NCI-H345 treated with DMSO at 0.1 percent for 48 hours (cell line): ENCODE results near the gene HYAL2.

Source experiments
- DNase-seq: peaks from one replicate; lab custom pipeline; 2025; ENCODE audit not compliant: unreplicated experiment; lab: John Stamatoyannopoulos, UW

Gene HYAL2

GRCh38 chr3:50350527-50351322 lies 28.2 kb upstream of the HYAL2 start, which contains the start of the genes CYB561D2 and NPRL2:
CYB561D2 (plus strand) TSS chr3:50350862; CDS start chr3:50351434, 572 bp downstream.
NPRL2 (minus strand) TSS chr3:50350775; CDS start chr3:50350652, 123 bp downstream.
- peak; percentile 83 for DNase-seq

- DNase-seq: no peak
These were observed 27.6 kb upstream of the HYAL2 start for GRCh38 chr3:50350213-50350526.

GRCh38 chr3:50347187-50347813 lies 24.8 kb upstream of the HYAL2 start:
- peak; percentile 21 for DNase-seq

- peak; percentile 37 for DNase-seq
These were observed 23.2 kb upstream of the HYAL2 start, which contains the start of gene ZMYND10 for GRCh38 chr3:50345586-50346234. ZMYND10 (minus strand) TSS chr3:50345732; CDS start chr3:50345579, 153 bp downstream.

GRCh38 chr3:50345008-50345407 lies 22.5 kb upstream of the HYAL2 start:
- no peak for DNase-seq

GRCh38 chr3:50342813-50343633 lies 20.5 kb upstream of the HYAL2 start:
- no peak for DNase-seq

DNA sequence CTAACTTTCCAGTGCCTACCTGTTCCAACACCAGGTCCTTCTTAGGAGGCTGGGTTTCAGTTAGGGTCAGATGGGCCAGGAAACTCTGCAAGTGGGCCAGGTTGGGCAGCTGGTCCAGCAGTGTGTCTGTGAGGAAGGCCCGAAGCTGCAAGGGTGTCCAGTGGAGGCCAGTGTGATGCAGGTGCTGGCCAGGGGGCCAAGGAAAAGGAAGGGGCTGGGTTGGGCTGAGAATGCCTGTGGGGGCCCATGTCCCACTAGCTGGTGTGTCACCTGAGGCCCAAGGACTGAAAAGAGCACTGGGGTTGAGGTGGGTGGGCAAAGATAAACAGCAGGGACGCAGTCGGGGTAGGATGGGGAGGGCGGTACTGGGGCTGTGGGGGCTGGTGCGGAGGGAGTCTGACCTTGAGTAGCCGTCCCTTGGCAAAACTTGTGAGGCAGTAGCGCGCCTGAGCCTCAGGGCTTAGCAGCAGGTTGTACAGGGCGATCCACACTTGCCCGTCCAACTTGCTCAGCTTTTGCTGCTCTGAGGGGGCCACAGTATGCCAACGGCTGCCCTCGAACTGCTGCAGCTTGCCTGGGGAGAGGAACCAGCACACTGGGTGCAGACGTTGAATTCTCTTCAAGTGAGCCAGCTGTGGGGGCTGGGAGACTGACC lies 19.6 kb upstream of the HYAL2 start:
- DNase-seq: no peak

- no peak for DNase-seq
These were observed 19.0 kb upstream of the HYAL2 start for GRCh38 chr3:50341537-50341936.

DNA sequence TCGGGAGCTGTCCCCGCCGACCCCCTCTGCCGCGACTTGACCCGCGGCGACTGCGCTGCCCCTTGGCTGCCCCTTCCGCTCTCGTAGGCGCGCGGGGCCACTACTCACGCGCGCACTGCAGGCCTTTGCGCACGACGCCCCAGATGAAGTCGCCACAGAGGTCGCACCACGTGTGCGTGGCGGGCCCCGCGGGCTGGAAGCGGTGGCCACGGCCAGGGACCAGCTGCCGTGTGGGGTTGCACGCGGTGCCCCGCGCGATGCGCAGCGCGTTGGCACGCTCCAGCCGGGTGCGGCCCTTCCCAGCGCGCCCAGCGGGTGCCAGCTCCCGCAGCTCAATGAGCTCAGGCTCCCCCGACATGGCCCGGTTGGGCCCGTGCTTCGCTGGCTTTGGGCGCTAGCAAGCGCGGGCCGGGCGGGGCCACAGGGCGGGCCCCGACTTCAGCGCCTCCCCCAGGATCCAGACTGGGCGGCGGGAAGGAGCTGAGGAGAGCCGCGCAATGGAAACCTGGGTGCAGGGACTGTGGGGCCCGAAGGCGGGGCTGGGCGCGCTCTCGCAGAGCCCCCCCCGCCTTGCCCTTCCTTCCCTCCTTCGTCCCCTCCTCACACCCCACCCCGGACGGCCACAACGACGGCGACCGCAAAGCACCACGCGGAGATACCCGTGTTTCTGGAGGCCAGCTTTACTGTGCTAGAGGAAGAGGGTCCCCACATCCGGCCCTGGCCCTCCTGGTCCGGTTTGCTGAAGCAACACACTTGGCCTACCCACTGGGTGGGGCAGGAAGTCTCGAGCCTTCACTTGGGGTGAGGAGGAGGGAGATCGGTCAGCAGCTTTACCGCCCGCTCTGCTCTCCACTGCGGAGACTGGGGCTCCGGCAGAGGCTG lies 18.1 kb upstream of the HYAL2 start, which contains the start of gene RASSF1:
RASSF1 (minus strand) TSS at position 389 of the 882 bp plus-strand sequence; CDS start at position 358, 31 bp downstream.
- DNase-seq: no peak

DNA sequence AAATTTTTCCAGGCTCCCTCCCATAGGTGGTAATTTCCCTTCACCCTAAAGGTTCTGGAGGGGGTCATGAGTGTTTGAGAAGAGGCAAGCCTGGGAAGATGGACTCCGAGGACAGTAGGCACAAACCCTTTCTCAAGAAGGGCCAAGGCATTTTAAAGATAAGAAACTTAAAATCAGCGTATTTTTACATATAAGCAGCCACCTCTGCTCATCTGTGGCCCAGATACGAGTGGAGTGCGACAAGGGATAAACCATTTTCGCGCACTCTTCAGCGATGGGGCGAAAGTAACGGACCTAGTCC lies 17.6 kb upstream of the HYAL2 start:
- no peak for DNase-seq

DNA sequence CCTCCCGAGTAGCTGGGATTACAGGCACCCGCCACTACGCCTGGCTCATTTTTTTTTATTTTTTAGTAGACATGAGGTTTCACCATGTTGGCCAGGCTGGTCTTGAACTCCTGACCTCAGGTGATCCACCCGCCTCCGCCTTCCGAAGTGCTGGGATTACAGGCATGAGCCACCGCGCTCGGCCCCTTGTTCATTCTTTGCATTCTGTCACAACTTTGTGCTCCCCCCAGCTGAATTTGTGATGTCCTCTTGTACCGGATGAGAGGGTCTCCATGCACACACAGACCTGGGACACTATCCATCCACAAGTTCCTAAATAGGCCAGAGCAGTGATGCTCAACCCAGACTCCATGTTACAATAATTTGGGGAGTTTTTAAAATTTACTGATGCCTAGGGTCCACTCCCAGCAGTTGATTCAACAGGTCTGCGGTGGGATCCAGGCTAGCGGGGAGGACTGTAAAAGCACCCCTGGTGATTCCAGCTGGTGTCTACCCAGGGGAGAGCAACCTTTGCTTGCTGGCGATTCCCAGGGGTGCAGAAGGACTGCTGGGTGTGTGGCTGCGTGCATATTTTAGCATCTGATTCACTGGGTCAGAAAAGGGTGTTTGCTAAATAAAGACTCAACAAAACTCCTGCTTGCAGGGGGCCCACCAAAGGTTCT lies 17.1 kb upstream of the HYAL2 start:
- DNase-seq: no peak

GRCh38 chr3:50338965-50339364 lies 16.4 kb upstream of the HYAL2 start:
- DNase-seq: no peak

- peak; percentile 83 for DNase-seq
These were observed 14.8 kb upstream of the HYAL2 start for GRCh38 chr3:50337175-50337861.

GRCh38 chr3:50336452-50337174 lies 14.1 kb upstream of the HYAL2 start:
- DNase-seq: no peak

DNA sequence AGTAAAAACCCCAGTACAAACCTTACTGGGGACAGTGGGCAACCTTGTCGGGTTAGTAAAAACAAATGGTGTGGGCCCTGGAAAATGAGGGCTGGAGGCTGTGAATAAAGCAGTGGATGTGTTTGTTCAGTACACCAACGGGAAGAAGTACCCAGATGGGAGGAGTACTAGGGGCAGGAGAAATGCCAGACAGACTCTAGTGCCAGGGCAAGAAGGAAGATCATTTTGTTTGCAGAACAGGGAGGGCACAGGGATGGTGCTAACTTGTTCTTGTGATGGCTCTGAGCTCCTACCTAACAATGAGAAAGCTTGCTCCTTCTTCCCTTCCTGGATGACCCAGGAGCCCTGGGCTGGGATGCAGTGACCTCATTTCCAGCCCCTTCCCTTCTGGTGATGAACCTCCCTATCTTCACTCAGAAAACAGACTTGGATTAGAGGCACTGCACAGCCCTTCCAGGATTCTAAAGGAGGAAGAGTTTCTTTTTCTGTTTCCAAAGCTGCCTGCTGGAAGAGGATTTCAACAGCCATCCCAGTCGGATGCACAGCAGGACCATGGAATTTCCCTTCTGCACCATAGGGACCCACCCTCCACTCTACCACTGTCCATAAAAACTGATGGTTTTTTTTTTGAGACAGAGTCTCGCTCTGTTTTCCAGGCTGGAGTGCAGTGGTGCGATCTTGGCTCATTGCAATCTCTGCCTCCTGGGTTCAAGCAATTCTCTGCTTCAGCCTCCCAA lies 12.0 kb upstream of the HYAL2 start:
- no peak for DNase-seq

DNA sequence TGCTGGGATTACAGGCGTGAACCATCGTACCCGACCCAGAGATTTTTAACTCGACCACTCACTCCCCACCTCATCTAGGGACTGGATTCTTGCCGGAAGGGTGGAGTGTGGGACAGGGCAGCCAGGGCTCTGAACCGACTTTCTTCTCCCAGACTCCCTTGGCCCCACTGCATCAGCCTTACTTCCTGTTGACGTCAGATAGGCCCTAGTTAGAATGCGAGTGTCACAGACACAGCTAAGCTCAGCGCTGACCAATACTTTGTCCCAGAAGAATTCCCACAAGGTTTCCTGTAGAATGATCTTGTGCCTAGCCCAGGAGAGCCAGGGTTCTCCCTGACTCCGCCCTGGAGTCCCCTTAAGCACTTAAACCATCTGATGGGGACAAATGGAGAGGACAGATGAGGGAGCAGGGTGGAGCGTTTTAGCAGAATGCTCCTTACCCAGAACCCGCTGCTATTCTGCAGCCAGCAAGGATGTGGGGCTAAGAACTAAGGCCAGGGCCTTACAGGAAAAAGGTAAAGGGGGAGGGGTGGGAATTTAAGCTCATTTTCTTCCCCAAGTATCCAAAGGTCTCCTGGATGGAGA lies 11.3 kb upstream of the HYAL2 start:
- no peak for DNase-seq

DNA sequence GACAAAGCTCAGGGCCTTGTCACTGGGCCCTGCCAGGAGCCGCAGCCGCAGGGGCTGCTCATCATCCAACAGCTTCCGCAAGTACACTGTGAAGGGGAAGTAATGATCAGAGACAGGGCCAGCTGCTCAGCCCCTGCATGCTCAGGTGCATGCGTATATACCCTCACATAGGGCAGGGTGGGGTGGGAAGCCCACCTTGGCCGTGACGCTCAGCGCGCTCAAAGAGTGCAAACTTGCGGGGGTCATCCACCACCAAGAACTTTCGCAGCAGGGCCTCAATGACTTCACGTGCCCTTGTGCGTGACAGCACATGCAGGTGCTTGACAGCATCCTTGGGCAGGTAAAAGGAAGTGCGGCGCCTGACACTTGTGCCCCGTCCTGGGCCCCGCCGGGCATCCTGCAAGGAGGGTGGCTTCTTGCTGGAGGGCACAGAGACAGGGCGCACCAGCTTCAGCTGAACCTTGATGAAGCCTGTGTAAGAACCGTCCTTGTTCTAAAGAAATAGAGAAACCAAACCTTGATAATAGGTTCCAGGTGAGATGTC lies 8.9 kb upstream of the HYAL2 start:
- DNase-seq: no peak
